ENCODE measurements around the gene ADAM10. TPM values are rescaled to one million over a fixed set of nuclear protein-coding genes. Genes with fewer than 3 reads are reported as not detected.

ADAM10 gene
- total and polyA plus RNA-seq, 2 of the 8 experiments (the other 6 are each of a cell fraction or from before 2014, with no cell fraction given), result 46.5 to 163 TPM

- DNase-seq (ENCODE audit: low read depth in 1 of 2, low spot score in 2 of 2), result no peak
- peaks cover 3% of the 10 kb centered on the region; the same call in 1 of the 2 replicates for H3K79me1 ChIP-seq (ENCODE audit: low read depth, low read length)
- no peak overlapping the region for H4K91ac ChIP-seq (replicated peaks; ENCODE audit: insufficient read length, low read length)
- no peak overlapping the region for H3K56ac ChIP-seq (replicated peaks; ENCODE audit: insufficient read length, low read depth, low read length)
- H3K4me1 ChIP-seq (replicated peaks in 1 of 4; ENCODE audit: control insufficient read depth in 3 of 4, insufficient read depth in 4 of 4, low read length in 3 of 4), result peaks cover 0 to 12% (median 1%) of the 10 kb centered on the region in 4 experiments; a peak in 5 of 7 replicates
- no peak overlapping the region for H3K9ac ChIP-seq (replicated peaks in 1 of 4; ENCODE audit: extremely low read depth in 1 of 4, low read depth in 3 of 4, low read length in 3 of 4)
- FAIRE-seq, result no peak
- no peak overlapping the region for H2AK5ac ChIP-seq (ENCODE audit: low read depth, low read length)
- H2AFZ ChIP-seq (ENCODE audit: low read length), result no peak overlapping the region
- no peaks in the 10 kb centered on the region; a peak in 1 of 7 replicates for H3K27me3 ChIP-seq (replicated peaks in 1 of 4; ENCODE audit: control insufficient read depth in 3 of 4, extremely low read depth in 1 of 4, insufficient read depth in 3 of 4, low read length in 3 of 4)
- no peaks in the 10 kb centered on the region for H3K9me3 ChIP-seq (ENCODE audit: insufficient read depth in 2 of 2, low read depth in 1 of 2, low read length in 1 of 2)
- H3K14ac ChIP-seq (ENCODE audit: insufficient read length), result no peak overlapping the region
- H3K27ac ChIP-seq (ENCODE audit: low read depth, low read length), result no peak overlapping the region
- H3K23ac ChIP-seq (ENCODE audit: insufficient read length), result no peak overlapping the region
- no peak overlapping the region for H2BK120ac ChIP-seq (replicated peaks; ENCODE audit: low read depth, low read length)
- ChIA-PET CTCF (ENCODE audit: partially characterized antibody) (interaction anchor here (0.5 to 1.2 kb wide), 3 partner anchors 28 to 315 kb away, joined by 3 read pairs; no protein-coding TSS in a partner anchor), POLR2A (ENCODE audit: partially characterized antibody) (no interaction called here)
- H4K5ac ChIP-seq (ENCODE audit: insufficient read length, low read depth, low read length), result no peak overlapping the region
- H4K8ac ChIP-seq (ENCODE audit: extremely low read depth, insufficient read depth, low read length), result no peak overlapping the region
- H2BK20ac ChIP-seq (ENCODE audit: low read length), result no peak overlapping the region
- peaks cover 0 to 4% (median 2%) of the 10 kb centered on the region in 4 experiments; a peak in 2 of 8 replicates for H3K36me3 ChIP-seq (ENCODE audit: control insufficient read depth in 2 of 4, insufficient read depth in 4 of 4, low read length in 3 of 4)
- WGBS, 2 experiments (ENCODE audit: extremely low coverage in 1 of 2, insufficient coverage in 1 of 2, insufficient read length in 1 of 2, insufficient replicate concordance in 2 of 2, low coverage in 1 of 2, low lambda C conversion rate in 2 of 2, missing lambda C conversion rate in 1 of 2), result 84% methylated on average over 6 of the region's 6 CpGs; no CpG with 5 or more reads in 1 of the 2 experiments
- peaks cover 0 to 12% of the 10 kb centered on the region in 2 experiments for H4K20me1 ChIP-seq (replicated peaks in 1 of 2; ENCODE audit: control insufficient read depth in 1 of 2, insufficient read depth in 2 of 2, low read length in 2 of 2)
- H3K79me2 ChIP-seq (ENCODE audit: control insufficient read depth in 1 of 2, insufficient read depth in 2 of 2, low read length in 2 of 2), result peaks cover 11 to 98% of the 10 kb centered on the region in 2 experiments
- H2BK15ac ChIP-seq (ENCODE audit: low read length), result no peak overlapping the region
- H3K18ac ChIP-seq (ENCODE audit: extremely low read depth, low read length), result peak overlapping the region; percentile 24; the same call in 1 of the 2 replicates
- no peaks in the 10 kb centered on the region for H3K23me2 ChIP-seq (ENCODE audit: low read depth, low read length)
- H2BK12ac ChIP-seq (ENCODE audit: low read depth, low read length), result no peak overlapping the region
- H2BK5ac ChIP-seq (ENCODE audit: low read depth, low read length), result 0 out of 2 replicates have a peak overlapping the region, but pooled peaks have one; percentile 52
- no peak overlapping the region for H3K4me2 ChIP-seq (ENCODE audit: insufficient read depth in 1 of 2, low read depth in 2 of 2, low read length in 2 of 2)
- no peak overlapping the region for H3K4me3 ChIP-seq (ENCODE audit: extremely low read depth in 1 of 4, insufficient read depth in 2 of 4, low read depth in 3 of 4, low read length in 4 of 4)
- H3K4ac ChIP-seq (replicated peaks; ENCODE audit: insufficient read length, low read depth, low read length), result no peak overlapping the region
- no peak for TF ChIP-seq SP4 (IDR thresholded peaks at IDR 0.05; ENCODE audit: low read length)
- TF ChIP-seq TAF7 (optimal IDR thresholded peaks at IDR 0.05; ENCODE audit: borderline replicate concordance, low read depth, low read length), result no peak
- no peak for TF ChIP-seq MAX (IDR thresholded peaks at IDR 0.05)
- no peak for TF ChIP-seq ATF2 (IDR thresholded peaks at IDR 0.05; ENCODE audit: low read length)
- TF ChIP-seq GABPA (IDR thresholded peaks at IDR 0.05; ENCODE audit: borderline replicate concordance, insufficient read depth, low read length), result no peak
- no peak for TF ChIP-seq TCF12 (IDR thresholded peaks at IDR 0.05; ENCODE audit: low read depth, low read length)
- no peak for TF ChIP-seq CBX8 (IDR thresholded peaks at IDR 0.05; ENCODE audit: borderline replicate concordance, low read depth, low read length)
- TF ChIP-seq SP2 (IDR thresholded peaks at IDR 0.05; ENCODE audit: low read length), result no peak
- TF ChIP-seq RAD21 (IDR thresholded peaks at IDR 0.05 in 1 of 2, conservative IDR thresholded peaks at IDR 0.05 in 1 of 2; ENCODE audit: low read depth in 2 of 2, low read length in 2 of 2), result no peak
- no peak for TF ChIP-seq SAP30 (IDR thresholded peaks at IDR 0.05; ENCODE audit: insufficient read depth, insufficient replicate concordance, low read length)
- no peak for TF ChIP-seq KDM5A (IDR thresholded peaks at IDR 0.05; ENCODE audit: low read length)
Measured at GRCh38 chr15:58696738-58697137, 52.8 kb downstream of the ADAM10 start.

All from H1 (cell line).